Measurements from ENCODE around the gene PHF21B.

The PHF21B gene

DNA sequence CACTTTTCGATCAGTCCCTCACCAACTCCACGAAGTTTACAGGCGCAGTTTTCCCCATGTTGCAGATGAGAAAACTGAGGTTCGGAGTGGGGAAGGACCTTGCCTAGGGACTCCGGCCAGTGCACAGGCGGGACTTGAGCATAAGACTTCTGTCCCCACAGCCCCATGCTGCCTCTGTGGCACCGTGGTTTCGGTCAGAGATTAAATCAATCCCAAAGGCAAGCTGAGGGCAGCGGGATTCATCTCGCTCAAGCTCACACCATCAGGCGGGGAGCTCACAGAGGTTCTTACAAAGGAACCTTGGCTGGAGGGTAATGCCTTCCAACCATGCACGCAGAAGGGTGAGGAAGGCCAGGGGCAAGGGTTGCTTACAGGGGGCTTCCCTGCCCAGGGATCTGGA is 115.5 kb downstream of the PHF21B start:
- no peak for DNase-seq (ENCODE audit: low read depth, low spot score)

DNA sequence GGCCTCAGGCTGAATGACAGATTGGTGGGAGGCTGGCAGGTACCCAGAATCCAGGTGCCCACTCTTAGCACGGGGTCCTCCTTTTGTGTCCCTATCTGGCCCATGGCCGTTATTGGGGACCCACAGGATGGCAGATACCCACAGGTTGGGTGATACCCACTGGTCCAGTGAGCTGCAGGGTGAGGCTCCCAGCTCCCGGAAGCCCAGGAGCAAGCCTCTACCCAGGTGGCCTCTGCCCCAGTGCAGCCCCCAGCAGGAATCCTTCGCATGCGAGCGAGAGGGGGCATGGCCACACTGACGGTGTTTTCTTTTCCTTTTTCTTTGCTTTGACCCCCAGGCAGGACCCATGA is 116.1 kb downstream of the PHF21B start:
- DNase-seq (ENCODE audit: low read depth, low spot score), result no peak

DNA sequence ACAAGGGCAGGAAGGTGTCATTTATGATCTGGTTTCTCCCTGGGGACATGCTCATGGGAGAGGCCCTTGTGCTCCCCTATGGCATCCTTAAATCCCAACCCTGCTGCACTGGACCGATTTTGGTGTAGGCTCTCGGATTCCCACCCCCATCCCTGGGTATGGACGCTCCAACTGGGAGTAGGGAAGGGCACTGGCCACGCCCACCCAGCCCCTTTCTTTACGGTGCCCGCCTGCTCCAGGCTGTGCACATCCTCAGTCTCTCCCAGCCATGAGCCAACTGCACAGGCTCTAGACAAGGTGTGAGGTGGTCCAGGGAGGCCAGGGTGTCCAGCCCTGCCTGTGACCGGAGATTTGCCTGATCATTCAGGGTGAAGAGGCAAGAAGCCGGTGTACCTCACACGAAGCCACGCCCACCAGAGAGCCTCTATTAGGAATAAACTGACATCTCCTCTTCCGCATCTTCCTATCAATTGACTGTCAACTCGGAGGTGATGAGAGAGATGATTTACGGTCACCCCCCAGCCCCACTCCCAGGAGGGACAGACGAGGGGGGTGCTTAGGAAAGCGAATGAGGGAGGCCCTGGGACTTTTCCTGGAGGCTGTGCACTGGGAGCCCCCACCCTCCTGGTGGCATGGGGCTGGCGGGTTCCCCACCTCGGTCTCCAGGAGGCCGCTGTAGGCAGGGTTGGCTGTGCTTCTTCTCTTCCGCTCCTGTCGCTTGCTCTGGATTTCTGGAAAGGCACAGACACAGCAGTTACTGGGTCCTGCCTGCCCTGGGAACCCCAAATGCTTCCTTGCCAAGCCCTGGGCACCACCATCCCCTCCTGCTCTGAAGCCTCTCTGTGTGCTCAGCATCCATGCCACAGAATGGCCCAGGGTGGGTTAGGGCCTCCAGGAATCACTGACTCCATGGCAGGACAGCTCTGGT is 116.7 kb downstream of the PHF21B start:
- DNase-seq (ENCODE audit: low read depth, low spot score), result no peak

DNA sequence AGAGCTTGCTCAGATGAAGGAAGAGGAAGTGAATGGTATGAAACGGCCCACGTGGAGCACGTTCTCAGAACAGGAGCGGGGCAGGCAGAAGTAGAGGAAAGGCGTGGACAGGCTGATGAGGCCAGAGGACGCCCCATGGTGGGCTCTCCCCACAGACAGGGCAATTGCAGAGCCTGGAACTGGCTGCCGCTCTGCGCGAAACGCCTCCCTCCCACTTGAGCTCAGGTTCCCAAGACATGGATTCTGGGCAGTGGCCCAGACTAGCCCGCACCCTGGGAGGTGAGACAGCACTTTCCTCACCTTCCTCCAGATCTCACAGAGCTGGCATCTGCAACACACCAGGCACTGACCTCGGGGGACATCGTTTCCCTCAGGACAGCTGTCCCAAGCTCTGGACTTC is 117.6 kb downstream of the PHF21B start:
- no peak for DNase-seq (ENCODE audit: low read depth, low spot score)

DNA sequence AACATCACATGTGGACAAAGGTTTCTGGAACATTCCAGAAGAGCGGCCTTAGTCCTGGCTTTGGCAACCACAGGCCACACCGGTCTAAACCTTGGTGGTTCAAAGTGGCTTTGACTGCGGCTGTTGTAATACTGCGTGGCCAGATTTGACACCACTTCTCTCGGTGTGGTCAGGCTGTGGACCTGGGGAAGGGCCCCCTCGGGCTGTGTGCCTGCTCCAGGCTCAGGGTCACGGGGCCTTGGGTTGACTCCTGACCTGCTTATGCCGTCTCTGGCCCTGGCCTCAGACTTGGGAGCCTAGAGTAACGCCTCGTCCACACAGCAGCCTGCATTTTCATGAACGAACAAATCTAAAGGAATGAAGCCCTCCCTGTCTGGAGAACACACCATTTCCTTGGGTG is 118.0 kb downstream of the PHF21B start:
- DNase-seq (ENCODE audit: low read depth, low spot score), result no peak

DNA sequence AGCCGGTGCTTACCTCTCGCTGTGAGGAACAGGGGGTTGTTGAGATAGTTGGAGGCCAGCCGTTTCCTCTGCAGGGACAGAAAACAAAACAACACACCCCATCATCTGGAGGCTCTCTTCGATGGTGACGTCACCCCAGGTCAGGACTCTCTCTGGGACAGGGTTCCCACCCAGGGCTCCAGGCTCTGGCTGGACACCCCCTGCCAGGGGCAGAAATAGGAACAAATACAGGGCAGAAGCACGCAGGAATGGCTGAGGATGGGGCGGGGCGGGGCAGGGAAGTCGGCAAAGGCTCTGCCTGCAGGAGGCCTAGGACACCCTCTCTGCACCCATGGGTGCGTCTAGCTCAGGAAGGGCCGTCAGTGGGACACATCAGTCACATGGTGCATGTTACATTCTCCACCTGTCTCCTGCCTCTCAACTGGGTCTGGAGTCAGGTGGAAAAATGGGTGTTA is 118.5 kb downstream of the PHF21B start:
- no peak for DNase-seq (ENCODE audit: low read depth, low spot score)

DNA sequence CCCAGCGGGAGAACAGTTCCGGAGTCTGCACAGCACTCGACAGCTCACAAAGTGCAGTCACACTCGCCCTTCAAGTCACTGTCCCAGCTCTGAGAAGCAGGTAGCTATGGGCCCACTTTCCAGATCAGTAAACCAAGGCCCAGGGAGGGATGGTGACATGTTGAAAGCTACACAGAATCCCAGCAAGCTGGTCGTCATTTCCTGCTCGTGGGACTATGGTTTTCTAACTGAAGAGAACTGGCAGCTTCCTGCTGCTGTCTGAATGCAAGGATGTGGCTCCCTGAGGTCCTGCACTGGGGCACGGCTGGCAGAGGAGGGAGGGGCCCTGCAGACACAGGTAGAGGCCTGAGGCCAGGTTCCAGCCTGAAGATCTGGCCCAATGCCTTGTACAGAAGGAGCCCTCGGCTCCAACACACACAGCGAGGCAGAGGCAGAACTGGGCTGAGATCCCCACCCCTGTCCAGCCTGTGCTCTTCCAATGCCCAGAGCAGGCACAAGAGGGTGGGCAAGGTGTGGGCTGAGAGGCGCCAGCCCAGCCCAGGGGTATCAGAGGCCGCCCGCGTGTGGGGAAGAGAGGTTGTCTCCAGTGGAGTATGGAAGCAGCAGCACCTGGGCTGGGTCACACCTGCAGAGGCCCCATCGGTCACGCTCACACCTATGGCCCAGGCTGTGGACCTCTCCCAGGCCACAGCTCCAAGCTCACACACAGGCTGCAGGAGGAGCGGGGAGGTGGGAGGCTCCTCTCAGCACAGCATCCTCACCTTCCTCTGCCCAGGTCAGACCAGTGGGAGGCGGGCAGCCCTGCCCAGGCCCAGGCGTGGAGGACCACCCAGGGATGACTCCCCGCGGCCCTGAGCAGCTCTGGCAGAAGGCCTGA is 119.2 kb downstream of the PHF21B start:
- no peak for DNase-seq (ENCODE audit: low read depth, low spot score)

DNA sequence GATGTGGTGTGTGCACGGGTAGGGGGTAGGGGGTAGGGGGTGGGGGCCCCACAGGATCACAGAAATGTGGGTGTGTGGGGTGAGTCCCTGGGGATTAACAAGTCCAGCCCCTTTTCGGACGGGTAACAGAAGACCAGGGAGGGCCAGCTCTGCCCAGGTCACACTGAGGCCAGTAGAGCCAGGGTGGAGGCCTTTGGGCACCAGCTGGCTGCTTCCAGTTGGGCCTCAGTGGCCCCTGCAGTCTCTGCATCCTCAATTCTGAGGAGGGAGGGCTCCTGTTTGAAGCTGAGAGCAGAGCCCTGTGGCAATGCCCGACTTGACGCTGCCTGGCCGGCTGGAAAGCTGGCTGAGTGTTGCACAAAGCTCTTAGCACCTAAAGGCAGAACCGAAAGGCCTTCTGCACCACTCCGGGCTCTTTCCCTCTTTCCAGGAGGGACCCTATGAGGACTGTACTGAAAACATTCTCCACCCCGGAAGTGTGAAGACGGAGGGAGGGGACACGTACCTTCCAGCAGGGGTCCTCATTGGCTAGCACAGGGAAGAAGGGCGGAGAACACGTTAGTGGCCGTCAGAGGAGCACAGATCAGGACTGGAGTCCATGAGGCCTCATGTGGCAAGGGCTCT is 120.4 kb downstream of the PHF21B start:
- no peak for DNase-seq (ENCODE audit: low read depth, low spot score)

DNA sequence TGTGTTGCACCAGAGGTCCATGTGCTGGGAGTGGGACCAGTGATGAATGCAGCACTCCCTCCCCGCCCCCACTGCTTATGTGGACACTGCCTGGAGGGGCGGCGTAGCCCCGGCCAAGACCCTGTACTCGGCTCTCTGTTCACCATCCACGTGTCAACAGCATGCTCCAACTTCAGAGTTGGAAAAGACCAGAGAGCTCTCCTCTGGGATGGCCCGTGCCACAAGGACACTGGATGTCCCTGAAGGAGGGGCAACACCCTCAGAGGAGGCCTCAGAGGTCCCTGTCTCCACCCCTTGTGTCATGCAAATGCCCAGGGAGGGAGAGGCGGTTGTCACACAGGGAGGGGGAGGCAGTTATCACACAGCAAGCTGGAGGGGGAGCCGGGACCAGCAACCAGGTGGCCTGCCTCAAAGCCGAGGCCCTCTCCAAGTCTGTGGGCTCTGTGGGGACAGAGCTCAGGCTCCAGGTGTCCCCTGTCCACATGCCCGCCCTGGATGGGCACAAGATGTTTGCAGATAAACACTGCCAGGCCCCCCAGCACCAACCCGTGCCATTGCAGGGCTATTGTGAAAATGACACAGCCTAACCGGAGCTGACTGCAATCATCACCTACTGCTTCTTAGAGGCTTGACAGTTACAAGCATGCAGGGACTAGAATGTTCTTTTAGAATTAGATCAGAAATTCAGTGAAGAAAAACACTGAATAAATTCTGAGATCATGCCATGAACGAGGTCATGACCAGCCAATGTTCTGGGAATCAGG is 121.1 kb downstream of the PHF21B start:
- no peak for DNase-seq (ENCODE audit: low read depth, low spot score)

DNA sequence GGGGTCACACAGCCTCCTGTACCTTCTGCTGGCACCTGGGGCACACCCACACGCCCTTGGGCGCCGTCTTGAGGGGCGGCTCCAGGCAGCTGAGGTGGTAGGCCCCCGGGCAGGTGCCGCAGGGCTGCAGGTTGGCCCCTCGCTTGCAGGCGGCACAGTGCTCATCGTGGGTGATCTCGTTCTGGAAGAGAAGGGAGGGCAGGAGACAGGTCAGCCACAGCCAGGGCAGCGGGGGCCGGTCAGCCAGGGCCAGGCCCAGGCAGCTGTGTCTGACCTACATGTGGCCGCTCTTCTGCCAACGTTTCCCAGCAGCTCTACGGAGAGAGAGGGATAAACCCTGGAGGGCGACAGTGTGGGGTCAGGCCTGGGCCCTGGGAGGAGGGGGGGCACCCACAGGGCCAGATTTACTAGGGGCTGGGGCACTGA is 121.9 kb downstream of the PHF21B start:
- DNase-seq (ENCODE audit: low read depth, low spot score), result no peak

DNA sequence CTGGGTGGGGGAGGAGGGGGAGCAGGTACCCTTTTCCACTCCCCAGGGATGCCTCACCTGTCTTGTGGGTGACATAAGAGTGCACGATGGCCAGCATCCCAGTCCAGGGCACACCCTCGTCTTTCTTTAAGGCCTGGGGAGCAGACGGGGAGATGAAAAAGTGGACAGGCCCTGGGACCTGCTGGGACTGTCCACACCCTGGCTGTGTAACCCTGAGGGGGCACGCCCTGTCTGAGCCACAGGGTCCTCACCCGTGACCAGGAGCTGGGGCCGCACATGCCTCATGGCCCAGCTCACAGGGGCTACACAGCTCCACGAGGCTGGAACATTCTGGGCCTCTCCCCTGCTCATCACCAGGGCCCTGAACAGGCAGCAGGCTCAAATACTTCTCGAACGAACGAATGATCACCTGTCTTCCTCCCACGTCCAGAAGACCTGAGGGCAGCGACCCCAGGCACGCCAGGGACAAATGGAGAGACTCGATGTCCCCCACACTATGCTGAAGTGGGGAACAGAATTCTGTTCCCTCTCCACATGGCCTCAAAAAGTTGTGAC is 123.9 kb downstream of the PHF21B start:
- no peak for DNase-seq (ENCODE audit: low read depth, low spot score)

DNA sequence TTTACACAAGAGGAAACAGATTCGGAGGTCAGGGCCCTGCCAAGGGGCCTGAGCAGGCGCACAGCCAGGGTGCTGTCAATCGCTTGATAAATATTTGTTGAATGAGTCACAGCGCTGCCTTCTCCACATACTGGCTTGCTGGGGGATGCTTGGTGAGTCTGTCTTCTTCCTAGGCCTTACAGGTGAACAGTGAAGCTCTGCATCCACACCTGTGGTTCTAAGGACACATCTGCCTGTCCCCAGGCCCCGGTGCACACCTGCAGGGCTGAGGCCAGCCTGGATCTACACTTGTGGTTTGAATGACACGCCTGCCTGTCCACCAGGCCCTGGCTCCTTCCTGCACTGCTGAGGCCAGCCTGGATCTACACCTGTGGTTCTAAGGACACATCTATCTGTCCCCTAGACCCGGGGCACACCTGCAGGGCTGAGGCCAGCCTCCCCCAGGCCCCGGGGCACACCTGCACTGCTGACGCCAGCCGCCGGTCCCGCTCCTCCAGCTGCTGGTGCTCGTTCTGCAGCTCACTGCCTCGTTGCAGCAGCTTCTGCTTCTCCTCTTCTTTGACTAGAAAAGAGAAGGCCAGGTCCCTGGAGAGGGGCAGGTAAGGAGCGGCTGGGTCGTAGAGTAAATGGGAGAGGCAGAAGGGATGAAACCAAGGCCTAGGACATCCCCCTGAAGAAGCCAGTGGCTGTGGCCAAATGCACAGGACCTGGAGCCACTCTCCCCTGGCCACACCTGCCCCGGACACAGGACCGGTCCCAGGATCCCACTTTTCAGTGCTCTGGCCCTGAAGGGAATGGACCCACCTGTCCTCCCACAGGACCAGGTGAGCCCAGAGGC is 124.6 kb downstream of the PHF21B start:
- DNase-seq (ENCODE audit: low read depth, low spot score), result peak; percentile 59

DNA sequence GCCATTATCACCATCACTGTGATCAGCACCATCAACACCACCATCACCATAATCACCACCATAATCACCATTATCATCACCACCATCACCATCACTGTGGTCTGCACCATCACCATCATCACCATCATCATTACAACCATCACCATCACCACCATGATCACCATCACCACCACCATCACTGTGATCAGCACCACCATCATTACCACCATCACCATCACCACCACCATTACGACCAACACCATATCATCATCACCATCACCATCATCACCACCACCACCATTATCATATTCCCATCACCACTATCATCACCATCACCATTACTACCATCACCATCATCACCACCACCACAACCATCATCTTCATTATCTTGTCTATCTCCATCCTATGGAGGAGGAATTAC is 125.2 kb downstream of the PHF21B start:
- no peak for DNase-seq (ENCODE audit: low read depth, low spot score)

DNA sequence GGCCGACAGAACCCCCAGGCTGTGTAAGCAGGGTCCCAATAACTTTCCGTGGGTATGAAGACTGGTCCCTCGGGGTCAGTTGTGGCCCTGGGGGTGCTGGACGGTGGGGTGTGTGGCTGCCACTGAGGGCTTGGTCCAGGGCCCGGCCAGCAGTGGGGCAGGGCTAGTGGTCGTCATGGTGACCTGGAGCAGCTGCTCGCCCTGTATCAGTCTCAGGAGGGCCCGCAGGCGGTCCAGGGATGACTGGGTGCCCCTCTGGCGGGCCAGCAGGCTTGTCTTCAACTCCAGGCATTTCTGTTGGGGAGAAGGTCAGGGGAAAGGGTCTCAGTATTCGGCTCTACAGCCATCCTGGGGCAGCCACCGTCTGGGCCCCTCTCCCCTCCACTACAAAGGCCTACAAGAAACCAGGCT is 126.8 kb downstream of the PHF21B start:
- no peak for DNase-seq (ENCODE audit: low read depth, low spot score)

DNA sequence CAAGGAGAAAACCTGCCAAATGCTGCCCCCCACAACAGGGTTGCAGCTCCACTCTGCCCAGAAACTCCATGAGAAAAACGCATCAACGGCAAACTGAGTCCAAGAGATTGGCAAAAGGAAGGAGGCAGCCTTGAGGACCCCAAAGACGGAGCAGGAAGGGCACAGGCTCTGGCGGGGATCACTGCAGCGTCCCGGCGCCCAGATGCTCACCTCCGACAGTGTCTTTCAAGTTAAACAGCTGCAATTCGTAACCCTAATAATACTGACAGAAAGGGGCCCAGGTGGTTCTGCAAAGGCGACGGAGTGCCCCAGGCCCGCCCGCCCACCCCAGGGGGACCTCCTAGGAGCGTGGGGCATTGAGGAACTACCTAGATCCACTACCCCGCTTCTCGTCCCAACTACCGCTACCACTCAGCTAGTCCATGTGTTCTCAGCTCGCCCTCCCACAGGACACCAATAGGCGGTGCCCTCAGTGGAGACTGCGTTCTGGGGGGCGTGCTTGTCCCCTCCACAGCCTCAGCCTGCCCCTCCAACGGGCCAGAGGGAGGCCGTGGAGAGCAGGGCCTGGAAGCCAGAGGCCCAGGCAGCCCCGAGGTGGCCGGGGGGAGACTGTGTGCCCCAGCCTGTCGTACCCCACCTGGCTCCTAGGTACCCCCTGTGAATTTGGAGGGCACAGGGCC is 127.4 kb downstream of the PHF21B start:
- no peak for DNase-seq (ENCODE audit: low read depth, low spot score)

DNA sequence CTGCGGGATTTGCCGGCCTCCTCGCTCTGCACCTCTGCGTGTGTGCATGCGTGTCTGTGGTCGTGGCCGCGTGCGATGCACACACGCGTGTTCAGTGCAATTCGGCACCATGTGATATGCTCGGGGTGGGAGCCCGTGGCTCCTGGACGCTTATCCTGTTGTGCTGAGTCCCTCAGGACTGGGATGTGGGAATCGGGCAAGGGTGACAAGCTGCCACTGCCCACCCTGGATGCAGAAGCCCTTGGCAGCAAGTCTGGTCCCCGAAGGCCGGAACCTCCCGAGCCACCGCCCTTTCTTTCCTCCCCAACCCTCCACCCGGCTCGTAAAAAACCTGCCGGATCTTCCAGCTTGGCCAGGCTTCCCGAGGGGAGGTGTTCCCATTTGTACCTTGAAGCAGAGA is 128.2 kb downstream of the PHF21B start:
- no peak for DNase-seq (ENCODE audit: low read depth, low spot score)

DNA sequence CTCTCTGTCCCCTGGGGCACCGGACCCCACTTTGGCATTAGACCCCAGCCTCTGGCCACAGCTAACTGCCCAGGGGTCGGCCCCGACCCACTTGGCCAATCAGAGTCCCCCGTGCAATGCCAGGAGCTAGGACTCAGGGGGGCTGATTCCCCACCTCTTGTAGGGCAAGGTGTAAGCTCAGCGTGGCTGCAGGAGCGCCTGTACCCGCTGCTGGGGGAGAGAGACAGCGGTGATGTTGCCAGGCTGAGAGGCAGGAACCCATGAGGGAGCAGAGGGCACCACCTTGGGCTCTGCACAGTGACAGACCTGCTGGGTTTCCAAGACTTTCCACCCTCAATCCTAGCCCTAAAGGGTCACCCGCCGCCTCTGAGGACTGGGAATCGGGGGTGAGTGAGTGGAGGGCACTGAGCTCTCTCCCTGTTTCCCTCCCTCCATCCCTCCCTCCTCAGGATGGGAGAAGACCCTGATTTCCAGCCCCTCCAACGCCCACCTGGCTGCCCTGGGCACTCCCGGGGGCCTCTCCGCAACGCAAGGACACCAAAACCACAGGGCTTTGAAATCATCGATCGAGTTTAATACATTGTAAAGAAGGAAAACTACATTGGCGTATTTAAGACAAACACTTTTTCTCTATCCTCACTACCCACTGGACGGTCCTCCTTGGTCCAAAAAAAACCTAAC is 129.1 kb downstream of the PHF21B start:
- no peak for DNase-seq (ENCODE audit: low read depth, low spot score)

DNA sequence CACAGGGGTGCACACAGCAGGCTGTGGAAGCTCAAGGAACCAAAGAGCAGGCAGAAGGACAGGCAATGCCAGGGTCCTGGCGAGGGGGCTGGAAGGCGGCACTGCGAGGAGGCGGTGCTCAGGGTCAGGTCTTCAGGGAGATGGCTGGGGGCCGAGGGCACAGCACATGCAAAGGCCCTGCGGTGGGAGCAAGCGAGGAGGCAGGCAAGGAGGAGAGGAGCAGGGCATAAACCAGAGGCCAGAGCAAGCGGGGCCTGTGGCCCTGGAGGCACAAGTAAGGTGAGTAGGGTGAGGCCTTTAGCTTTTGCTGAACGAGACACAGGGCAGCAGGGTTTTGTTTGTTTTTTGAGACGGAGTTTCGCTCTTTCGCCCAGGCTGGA is 130.5 kb downstream of the PHF21B start:
- DNase-seq (ENCODE audit: low read depth, low spot score), result no peak
